ENCODE measurements around the gene UNC5C. TPM values are rescaled to one million over a fixed set of nuclear protein-coding genes. Genes with fewer than 3 reads are reported as not detected.

UNC5C gene
- total RNA-seq, 1 experiment from 2014 or later = not detected

DNA sequence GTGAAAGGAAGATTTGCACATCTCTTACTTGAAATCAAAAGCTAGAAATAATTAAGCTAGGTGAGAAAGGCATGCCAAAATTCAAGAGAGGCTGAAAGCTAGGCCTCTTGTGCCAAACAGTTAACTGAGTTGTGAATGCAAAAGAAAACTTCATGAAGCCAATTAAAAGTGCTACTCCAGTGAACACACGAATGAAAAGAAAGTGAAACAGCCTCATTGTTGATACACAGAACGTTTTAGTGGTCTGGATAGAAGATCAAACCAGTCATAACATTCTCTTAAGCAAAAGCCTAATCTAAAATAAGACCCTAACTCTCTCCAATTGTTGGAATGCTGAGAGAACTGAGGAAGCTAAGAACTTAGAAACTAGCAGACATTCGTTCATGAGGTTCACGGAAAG, 122.3 kb downstream of the UNC5C start:
- no peak for DNase-seq (ENCODE audit: low spot score)
- in situ Hi-C loops (cut with HindIII; ENCODE audit: low sequenced_read_pairs) = no loop called here

DNA sequence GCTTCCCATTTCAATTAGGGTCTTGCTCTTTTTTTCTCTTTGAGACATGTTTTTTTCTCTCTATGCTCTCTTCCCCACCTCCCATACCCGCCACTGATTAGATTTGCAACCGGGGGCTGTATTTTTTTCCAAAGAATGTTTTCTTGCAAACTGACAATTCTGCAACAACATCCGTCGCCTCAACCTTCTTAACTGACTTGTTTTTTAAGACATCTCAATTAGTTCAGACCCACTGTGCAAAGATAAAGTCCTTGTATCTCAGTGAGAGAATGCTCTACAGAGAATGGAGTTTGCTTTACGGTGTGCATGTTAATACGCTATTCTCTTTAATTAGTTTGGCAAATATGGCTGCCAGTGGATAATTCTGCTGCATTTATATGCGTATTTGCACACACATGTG, 126.3 kb downstream of the UNC5C start:
- in situ Hi-C loops (cut with HindIII; ENCODE audit: low sequenced_read_pairs) = no loop called here
- no peak for DNase-seq (ENCODE audit: low spot score)

DNA sequence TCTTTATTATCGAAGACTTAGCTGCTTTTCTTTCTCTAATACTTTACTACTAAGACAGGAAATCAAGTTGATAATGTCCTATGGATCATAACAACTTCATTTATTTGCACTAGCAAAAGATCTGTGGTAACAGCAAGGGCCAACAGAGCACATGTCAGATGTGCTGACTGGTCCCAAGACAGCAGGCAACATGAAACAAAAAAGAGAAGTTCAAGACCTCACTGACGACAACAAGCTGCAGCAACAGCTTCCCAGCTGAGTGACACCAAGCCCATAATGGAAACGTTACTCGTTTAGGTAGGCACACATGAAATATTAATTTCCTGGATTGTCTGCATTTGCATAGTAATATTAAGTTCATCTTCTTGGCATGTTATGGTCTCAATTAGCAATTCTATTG, 126.9 kb downstream of the UNC5C start:
- no peak for DNase-seq (ENCODE audit: low spot score)
- in situ Hi-C loops (cut with HindIII; ENCODE audit: low sequenced_read_pairs) = no loop called here

DNA sequence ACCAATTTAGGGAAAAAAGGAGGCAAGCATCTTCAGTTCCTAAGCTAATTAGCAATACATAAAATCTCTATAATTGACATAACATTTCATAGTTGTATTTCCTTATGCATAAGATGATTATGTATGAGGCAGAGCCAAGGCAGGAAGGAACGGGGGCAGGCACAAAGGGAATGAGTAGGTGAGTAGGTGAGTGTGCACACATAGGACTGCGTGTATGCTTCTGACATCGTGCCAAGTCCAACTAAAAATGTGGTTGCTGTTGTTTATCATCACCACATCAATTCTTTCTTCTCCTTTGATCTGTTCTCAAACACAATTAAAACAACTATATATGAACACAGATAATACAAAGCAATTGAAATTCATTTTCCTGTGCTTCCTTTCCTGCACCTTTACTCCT, 131.2 kb downstream of the UNC5C start:
- in situ Hi-C loops (cut with HindIII; ENCODE audit: low sequenced_read_pairs) = no loop called here
- DNase-seq (ENCODE audit: low spot score) = no peak

DNA sequence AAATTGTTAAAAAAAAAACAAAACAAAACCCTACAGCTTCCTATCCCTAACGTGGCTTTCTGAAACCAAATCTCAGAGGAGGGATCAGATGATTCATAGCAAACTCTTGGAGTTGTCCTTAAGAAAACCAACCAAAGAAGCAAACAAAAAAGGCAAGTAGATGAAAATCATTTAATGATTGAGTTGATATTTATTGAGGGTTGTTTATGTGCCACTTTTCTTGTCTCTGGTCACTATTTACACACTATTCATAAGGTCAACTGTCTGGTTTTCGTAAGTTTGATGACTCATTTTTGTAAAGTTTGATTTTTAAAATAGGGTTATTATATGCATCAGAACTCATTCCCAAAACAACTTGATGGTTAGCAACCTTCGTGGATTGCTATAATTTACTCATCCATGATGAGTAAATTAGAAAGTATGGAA, 133.4 kb downstream of the UNC5C start:
- no peak for DNase-seq (ENCODE audit: low spot score)
- in situ Hi-C loops (cut with HindIII; ENCODE audit: low sequenced_read_pairs) = no loop called here

DNA sequence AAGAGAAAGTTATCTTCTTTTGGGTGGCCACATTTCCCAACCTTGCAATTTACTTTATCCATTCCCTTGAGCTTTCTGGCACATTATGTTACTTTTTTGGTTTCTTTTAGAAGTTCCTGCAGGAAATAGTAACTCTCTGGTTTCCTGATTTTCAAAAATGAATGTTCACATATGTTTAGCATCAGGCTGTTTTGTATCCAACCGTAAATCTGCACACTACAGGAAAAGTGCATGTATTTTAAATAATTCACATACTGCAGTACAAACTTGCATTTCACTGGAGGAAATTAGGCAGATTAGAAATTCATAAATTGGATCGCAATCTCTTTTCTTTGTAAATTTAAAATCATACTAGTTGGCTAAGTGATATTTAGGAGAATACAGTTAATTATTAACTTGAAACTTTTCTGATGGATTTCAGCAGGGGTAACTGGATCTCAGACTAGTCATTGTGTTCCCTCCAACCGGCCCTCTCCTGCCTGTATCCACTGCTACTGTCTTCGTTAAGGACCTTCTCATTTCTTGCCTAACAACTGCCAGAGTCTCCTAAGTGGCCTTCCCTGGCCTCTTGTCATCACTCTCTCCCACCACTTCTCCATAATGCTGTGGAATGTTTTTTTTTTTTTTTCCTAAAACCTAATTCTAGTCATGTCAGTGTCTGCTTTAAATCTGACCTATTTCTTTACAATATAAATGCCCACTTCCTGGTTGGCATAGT, 137.2 kb downstream of the UNC5C start:
- in situ Hi-C loops (cut with HindIII; ENCODE audit: low sequenced_read_pairs) = no loop called here
- DNase-seq (ENCODE audit: low spot score) = no peak

DNA sequence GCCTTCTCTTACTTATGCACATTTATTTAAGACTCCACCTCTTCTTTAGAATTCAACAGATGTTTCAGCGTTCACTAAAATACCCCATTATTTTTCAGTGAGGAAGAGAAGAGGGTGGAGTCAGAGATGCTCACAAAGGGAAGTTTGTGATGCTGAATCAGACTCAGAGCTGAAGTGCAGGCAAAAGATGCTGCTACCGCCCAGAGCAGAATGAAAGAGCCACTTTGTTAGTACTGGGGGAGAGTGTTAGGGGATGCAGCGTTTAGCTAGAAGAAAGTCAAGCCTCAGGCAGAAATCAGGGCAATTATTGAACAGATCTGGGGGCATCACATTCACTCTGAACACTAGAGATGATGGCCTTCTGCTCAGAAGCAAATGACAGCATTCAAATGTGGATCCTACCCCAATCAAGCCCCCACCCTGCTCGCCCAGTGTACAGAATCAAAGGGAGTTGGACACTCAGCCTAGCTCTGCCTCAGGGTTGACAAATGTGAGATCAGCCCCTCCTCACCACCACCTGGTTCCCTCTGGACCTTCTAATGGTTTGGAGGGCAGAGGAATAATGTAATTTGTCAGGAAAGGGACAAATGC, 138.3 kb downstream of the UNC5C start:
- DNase-seq (ENCODE audit: low spot score) = no peak
- in situ Hi-C loops (cut with HindIII; ENCODE audit: low sequenced_read_pairs) = no loop called here

DNA sequence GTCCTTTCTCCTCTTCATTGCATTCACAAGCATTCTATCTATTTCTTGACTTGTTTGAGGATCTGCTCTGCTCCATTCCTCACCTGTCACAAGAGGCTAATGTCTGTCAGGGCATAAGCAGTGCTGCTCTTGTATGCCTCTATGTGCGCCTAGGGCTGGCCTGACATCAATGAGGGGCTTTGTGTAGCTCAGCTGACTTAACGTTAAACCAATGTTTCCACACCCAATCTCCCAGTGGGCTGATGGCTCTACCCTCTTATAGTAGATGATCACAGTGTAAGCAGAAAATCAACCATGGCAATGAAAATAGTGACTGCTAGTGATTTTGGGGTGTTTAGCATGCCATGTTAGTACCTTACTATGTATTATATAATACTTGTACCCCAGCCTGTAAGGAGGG, 139.0 kb downstream of the UNC5C start:
- in situ Hi-C loops (cut with HindIII; ENCODE audit: low sequenced_read_pairs) = no loop called here

DNA sequence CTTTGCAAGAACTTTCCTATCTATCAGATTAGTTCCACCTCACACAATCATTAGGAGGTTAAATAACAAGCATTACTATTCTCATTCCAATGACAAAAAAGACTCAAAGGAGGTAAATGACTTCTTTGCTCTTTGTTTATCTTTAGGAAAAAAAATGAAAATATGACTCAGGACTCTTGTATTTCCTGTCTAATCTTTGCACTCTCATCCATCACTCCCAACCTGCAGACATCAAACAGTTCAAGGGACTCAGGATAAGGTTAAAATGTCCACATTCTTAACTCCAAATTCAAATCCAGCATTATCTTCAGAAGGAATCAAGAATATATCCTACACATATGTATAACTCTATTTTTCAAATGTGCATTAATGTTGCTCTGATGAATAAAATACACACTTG, 139.6 kb downstream of the UNC5C start:
- in situ Hi-C loops (cut with HindIII; ENCODE audit: low sequenced_read_pairs) = no loop called here
- DNase-seq (ENCODE audit: low spot score) = no peak

More for the DNA sequence above, 139.0 kb downstream of the UNC5C start:
- no peak for DNase-seq (ENCODE audit: low spot score)

DNA sequence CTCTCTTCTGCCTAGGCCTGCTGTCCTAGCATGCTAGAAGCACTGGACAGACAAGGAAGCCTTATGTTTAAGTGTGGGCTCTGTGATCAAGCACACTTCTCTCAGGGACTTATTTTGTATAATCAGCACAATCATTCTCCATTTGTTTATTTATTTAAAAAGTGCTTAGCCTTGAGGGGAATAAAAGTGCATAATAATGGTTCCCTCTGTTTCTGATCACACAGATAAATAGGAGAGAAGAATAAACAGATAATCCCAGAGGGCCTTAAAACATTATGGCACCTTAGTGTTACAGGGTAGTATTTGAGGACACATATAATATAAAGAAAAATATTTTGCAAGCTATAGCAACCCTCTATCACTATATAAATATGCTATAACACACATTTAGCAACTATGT, 146.5 kb downstream of the UNC5C start:
- DNase-seq (ENCODE audit: low spot score) = no peak
- in situ Hi-C loops (cut with HindIII; ENCODE audit: low sequenced_read_pairs) = no loop called here

DNA sequence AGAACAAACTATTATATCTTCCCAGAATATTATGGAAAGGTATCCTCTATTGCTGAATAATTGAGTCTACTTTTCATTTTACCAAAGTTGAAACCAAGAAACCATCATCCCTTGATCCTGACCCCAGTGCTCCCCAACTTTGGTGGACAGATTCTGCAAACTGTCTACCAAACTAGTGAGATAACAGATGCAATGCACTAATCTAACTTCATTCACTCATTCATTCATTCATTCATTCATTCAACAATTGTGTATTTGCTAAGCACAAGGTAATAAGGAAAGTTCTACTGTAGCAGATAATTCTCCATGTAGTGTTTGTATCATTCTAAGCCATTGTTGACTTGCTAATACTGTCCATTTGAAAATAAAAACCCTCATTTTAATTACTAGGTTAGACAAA, 150.6 kb downstream of the UNC5C start:
- in situ Hi-C loops (cut with HindIII; ENCODE audit: low sequenced_read_pairs) = no loop called here
- DNase-seq (ENCODE audit: low spot score) = no peak

DNA sequence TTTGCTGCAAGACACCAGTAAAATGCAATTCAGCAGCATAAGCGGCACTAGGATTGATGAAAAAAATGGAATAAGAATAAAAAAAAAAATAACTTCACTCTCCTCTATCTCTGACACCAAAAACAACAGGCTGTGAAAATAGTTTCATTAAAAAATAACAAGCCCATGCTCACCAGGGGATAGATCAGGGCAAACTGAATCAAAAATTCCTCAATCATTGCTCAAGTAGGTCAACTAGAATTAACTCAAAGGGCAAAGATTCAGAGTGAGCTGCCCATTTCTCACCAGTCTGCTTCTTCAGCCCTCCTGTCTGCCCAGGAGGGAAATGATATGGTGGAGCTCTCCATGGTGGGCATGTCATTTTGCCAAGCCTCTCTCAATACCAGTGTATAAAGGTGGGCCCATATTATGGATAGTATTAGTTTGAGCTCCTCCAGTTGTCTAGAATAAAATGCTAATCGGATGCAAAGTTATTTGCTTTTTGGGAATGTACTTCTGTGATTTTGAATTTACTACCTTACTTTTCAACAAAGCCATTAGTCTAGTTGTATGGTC, 153.9 kb downstream of the UNC5C start:
- in situ Hi-C loops (cut with HindIII; ENCODE audit: low sequenced_read_pairs) = no loop called here
- no peak for DNase-seq (ENCODE audit: low spot score)

DNA sequence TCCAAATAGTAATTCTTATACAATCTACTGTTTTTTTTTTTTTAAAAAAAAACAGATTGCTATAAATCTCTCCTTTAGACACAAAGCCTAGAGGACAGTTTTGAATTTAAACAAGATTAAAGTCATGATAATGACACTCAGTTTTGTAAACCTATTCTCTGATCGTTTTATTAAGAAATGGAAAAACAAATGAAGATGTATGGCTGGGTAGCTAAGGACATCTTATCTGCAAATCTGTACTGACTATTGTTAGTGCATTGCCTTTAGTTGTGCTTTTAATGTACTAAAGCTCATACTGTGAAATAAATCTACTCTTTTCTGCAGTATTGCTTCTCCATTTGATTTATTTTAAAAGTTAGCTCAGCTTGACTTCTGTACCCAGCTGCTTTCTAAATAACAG, 155.0 kb downstream of the UNC5C start:
- in situ Hi-C loops (cut with HindIII; ENCODE audit: low sequenced_read_pairs) = no loop called here
- DNase-seq (ENCODE audit: low spot score) = no peak

DNA sequence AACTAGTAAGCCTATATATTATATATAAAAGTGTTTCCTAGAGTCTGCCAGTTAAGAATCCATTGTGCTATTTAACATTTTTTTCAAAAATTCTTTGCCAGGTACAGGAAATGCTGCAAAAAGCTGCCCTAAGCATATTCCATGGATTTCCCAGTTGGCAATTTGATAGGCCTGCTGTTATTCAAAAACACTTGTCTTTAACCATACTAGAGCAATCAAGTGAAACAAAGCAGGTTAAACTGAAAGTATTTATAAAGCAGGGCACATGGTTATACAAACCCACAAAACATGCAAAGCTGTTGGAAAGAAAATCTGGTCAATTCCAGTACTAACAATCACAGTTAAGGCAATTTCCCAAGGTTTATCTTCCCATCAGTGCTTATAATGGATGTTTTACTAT, 159.9 kb downstream of the UNC5C start:
- in situ Hi-C loops (cut with HindIII; ENCODE audit: low sequenced_read_pairs) = no loop called here
- no peak for DNase-seq (ENCODE audit: low spot score)

DNA sequence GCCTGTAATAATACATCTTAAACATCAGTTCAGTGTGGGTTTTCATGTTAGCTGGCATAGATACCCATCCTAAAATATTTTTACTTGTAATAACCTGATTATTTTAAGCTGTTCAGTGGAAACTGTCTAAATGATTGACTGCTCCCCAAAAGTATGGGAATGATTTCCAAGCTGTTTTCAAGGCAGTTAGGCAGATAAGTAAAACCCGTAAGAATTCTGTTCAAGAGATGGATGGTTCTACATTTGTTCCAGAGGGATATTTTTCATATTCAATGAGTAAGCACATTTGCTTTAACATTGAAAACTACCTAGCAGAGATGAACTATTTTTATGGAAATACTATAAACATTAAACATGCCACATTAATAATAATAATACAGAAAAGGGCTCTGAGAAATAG, 161.1 kb downstream of the UNC5C start:
- in situ Hi-C loops (cut with HindIII; ENCODE audit: low sequenced_read_pairs) = no loop called here

DNA sequence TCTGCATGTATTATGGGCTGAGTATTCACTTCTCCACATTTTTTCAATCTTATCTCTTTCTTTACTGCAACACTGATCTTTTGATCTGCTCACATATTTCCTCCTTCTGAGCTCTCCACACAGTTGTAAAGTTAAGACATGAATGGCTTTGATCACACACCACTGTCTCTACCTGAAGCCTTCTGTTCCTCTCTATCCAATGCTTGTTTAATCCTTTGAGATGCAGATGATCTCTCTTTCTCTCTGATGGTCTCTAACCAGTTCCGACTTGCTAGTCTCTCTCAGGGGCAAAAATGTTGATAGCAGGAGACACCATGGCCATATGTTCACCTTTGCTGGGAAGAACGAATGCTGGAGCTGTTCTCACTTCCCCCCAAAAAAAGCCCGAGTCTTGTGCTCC, 162.4 kb downstream of the UNC5C start:
- in situ Hi-C loops (cut with HindIII; ENCODE audit: low sequenced_read_pairs) = no loop called here
- DNase-seq (ENCODE audit: low spot score) = peak; percentile 19

More for the DNA sequence above, 161.1 kb downstream of the UNC5C start:
- DNase-seq (ENCODE audit: low spot score) = no peak

DNA sequence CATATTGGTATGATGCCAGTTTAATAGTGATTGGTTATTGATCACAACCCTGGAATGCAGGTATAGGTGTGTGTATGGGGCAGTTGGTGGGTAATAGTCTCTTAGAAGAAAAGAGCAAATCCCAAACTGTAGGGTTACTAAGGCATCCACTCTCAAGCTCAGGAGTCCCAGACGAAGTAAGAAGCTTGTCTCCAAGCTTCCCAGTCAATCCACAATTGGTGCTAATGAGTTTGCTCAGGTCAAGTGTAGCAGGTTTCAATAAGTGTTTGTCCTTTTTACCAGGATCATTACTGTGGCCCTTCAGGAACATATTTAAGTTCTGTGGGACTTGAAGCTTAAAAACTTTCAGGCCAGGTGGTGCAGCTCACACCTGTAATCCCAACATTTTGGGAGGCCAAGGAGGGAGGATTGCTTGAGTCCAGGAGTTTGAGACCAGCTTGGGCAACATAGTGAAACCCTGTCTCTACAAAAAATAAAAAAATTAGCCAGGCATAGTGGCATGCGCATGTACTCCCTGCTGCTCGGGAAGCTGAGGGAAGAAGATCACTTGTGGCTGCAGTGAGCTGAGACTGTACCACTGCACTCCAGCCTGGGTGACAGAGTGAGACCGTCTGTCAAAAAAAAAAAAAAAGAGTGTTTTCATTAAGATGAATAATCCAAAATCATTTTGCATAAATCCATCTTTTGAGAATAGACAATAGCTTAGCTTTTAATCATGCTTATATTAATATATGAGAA, 166.8 kb downstream of the UNC5C start:
- no peak for DNase-seq (ENCODE audit: low spot score)
- in situ Hi-C loops (cut with HindIII; ENCODE audit: low sequenced_read_pairs) = no loop called here

DNA sequence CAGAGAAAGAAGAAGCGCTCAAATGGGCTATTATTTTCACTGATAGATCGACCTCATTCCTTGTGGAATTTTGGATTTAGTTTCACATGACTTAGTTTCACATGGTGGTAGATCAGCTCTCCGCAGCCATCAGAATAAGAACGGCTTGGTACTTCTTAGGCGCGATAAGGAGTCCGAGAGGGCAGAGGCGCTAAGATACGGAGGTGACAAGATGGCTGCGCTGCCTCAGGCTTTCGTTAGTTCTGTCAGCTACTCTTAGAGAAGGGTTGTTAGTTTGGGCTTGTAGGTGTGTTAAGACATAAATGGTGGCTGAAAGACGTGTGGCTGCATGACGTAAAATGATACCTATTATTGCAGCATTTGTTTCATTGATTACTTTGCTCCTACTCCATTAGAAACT, 169.1 kb downstream of the UNC5C start:
- in situ Hi-C loops (cut with HindIII; ENCODE audit: low sequenced_read_pairs) = no loop called here
- no peak for DNase-seq (ENCODE audit: low spot score)

DNA sequence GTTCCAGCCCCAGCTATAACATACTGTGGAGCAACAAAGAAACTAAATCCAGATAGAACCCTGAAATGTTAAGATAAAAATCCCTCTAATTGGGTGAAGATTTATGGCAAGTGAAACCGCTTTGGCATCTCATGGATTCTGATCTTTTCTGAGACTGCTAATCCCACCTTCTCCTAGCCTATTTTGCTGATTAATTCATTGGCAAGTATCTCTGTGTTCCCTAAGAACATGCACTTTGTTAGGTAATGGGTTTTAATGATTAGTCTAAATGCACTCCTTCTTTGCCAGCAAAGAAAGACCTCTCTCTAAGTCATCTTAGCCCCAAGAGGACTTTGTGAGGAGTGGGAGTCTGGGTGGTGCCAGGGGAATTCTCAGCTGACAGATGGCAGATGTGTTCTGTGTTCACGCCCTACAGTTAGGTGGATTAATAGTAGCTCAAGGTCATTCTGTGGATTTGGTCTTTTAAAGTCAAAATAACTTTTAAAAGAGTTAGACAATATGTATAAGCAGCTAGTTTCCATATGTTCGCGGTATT, 171.3 kb downstream of the UNC5C start:
- DNase-seq (ENCODE audit: low spot score) = no peak
- in situ Hi-C loops (cut with HindIII; ENCODE audit: low sequenced_read_pairs) = no loop called here

Measured in G401 (cell line).